ENCODE results near the gene C3orf80. TPM values are rescaled to one million over a fixed set of nuclear protein-coding genes. Genes with fewer than 3 reads are reported as not detected.
A peak's percentile ranks its signal among the peaks of the same experiment; 100 is the strongest.
"Not testable (repeated sequence)": the region's sequence is repeated elsewhere in the genome, so short reads cannot be mapped to it uniquely, and the experiment has no call there.

Gene C3orf80
- total RNA-seq, result 5.9 TPM

DNA sequence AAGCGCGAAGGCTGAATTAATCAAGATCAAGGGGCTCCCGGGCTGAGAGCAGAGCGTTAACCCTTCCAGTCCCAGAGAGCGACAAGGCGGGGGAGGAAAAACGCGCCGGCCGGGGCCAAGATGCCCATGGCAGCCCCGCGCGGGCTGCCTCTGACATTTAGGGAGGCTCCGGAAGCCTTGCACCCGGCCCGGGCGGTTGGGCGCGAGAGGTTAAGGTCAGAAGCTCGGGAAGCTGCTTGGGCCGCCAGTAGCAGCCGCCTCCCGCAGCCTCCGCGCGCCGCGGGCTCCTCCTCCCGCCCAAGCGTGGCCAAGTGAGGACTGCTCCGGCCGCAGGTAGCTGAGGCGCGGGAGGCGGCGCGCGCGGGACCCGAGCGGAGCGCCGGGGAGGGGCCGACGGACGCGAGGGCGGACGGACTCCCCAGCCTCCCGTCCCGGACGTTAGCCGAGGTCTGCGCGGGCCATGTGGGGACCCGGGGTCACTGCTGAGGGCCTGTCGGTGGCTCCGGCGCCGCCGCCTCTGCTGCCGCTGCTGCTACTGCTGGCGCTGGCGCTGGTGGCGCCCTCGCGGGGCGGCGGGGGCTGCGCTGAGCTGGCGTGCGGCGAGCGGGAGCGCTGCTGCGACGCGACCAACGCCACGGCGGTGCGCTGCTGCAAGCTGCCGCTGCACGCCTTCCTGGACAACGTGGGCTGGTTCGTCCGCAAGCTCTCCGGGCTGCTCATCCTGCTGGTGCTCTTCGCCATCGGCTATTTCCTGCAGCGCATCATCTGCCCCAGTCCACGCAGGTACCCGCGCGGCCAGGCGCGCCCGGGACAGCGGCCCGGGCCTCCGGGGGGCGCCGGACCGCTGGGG lies at the start of gene C3orf80:
C3orf80 (plus strand) TSS at position 247 of the 850 bp plus-strand sequence; CDS start at position 461, 214 bp downstream.
- ATAC-seq, result peak; percentile 83

DNA sequence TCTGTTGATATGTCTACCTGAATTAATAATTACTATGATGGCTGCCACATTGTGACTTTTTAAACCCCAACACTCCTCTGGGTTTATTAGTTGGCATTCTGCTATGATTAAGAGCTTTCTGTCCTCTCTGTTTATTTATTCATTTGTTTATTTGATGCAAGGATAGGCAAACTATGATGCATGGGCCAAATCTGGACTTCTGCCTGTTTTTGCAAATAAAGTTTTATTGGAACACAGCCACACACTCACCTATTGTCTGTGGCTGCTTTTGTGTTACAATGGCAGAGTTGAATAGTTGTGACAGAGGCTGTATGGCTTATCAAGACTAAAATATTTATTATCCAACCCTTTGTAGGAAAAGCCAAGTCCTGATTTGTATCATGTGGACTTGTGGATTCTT lies 48.3 kb upstream of the C3orf80 start:
- no peak for ATAC-seq

DNA sequence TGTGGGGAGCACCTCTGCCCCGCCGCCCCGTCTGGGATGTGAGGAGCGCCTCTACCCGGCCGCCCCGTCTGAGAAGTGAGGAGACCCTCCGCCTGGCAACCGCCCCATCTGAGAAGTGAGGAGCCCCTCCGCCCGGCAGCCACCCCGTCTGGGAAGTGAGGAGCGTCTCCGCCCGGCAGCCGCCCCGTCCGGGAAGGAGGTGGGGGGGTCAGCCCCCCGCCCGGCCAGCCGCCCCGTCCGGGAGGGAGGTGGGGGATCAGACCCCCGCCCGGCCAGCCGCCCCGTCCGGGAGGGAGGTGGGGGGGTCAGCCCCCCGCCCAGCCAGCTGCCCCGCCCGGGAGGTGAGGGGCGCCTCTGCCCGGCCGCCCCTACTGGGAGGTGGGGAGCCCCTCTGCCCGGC lies 46.6 kb upstream of the C3orf80 start:
- ATAC-seq, result not testable (repeated sequence)

DNA sequence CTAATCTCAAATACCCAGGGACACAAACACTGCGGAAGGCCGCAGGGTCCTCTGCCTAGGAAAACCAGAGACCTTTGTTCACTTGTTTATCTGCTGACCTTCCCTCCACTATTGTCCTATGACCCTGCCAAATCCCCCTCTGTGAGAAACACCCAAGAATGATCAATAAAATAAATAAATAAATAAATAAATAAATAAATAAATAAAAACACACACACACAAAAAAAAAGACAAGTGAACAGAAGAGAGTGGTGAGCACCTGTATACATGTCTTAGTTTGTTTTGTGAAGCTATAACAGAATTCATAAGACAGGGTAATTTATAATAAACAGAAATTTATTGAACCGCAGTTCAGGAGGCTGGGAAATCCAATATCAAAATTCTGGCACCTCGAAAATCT lies 45.8 kb upstream of the C3orf80 start:
- not testable (repeated sequence) for ATAC-seq

DNA sequence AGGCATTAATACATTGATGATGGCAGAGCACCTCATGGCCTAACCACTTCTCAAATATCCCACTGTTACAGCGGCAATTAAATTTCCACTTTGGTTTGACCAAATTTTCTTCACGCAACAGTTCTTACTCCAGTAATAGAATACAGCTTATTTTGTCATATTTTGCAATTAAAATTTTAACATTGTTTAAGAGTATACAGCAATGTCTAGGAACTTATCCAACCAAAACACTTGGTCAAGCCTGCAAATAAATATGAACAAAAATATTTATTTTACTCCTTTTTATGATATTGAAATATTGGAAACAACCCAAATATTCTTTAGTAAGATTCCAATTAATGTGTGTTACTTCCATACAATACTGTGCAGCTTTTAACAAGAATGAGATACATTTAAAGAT lies 45.3 kb upstream of the C3orf80 start:
- no peak for ATAC-seq

DNA sequence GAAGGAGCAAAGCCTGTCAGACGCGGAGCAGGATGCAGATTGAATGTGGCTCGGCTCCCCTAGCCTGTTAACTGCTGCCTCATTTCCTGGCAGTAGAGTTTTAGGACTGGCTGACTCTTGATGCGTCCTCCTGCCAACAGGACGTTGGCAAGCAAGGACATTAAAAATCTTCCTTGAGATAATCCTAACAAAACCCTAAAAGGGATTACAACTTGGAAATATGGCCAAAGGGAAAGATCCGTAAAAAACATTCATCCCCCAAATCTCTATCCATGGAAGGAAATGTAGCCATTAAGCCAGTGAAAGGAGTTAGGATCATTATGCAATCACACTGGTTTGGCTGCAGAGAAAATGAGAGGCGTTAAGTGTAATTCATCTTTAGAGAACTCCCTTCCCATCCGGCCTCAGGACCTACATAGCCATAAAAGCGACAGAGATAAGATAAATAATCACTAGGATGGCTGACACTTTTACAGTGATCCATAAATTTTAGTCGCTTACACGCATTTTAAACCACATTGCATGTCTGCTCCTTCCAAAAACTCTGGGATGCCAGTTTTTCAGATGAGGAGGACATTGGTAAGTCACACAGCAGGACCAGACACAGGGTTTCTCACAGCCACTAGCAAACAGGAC lies 44.5 kb upstream of the C3orf80 start:
- ATAC-seq, result no peak

DNA sequence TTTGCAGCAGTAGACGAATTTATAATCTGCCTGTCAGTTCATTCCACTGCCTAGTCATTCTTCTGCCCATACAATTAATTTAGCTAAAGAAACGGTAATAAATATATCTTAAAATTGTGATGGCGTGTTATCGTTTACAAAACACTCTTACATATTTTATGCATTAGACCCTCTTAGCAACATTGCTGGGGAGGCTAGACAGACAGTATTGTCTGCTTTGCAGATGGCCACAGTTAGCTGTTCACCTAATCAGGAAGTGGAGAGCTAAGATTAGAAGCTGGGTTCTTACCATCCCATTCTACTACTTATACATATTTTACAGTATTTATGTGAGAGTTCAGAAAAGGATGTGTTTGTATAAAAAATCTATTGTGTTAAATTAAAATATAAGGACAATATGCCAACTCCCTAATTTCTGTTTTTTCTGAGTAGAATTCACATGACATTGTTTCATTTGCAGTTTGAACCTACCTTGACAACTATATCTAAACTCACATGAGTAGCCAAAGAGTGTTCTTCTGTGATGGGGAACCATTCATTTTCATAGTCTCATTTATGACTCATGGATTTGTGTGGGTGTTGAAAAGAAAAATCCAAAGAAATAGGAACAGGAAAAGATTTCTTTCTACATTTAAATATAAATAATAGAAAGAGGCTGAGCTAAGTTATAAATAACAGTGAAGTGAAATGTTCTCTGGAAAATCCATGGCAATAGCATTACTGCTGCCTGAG lies 41.7 kb upstream of the C3orf80 start:
- no peak for ATAC-seq

DNA sequence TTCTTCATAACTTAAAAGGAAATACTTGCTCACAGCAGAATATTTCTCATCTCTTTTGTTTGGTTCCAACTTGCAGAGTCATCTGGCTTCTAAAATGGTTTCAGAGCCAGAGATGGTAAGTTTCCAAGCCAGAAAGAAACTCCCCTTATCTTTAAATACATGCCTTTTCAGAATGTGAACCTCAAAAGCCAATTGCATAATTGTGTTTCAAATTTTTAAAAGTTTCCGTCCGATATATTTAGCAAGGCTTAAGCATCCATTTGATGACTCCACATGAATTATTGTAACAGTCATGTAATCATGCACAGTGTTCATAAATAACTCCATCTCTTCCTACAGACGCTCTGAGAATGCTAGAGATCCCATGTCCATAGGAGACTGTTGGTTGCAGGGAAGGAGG lies 40.6 kb upstream of the C3orf80 start:
- no peak for ATAC-seq

DNA sequence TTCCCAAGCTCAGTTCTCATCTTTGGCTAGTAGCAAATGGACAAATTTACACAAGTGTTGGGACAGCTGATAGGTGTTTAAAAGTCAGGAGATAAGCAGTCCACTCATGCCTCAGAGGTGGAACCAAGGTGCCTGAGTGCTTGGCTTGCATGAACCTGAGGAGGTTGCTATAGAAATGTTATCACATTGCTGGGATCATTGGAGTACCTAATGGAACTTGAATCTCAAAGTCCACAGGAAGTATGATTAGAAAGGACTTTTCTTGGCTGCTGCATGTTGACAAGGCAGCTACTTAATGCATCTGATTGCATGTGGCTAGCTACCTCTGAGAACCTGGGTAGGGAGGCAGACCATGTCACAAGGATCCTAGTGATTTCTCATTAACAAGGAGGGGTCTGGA lies 39.5 kb upstream of the C3orf80 start:
- ATAC-seq, result no peak

DNA sequence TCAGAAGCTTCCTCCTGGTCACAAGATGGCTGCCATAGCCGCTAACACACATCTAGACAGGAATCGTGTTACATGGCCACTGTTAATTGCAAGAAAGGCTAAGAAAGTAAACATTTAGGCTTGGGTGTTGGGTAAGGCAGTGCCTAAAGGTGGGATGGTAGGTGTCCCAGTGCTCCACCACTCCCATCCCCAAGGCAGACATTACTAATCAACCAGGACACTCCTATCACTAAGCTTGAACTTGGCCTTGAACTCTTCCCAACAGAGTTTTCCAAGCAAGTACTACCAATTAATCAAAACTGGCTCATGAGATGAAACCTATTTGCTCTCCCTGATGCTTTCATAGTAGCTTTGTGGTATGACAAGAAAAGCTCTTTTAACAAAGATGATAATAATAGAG lies 37.9 kb upstream of the C3orf80 start:
- ATAC-seq, result no peak

DNA sequence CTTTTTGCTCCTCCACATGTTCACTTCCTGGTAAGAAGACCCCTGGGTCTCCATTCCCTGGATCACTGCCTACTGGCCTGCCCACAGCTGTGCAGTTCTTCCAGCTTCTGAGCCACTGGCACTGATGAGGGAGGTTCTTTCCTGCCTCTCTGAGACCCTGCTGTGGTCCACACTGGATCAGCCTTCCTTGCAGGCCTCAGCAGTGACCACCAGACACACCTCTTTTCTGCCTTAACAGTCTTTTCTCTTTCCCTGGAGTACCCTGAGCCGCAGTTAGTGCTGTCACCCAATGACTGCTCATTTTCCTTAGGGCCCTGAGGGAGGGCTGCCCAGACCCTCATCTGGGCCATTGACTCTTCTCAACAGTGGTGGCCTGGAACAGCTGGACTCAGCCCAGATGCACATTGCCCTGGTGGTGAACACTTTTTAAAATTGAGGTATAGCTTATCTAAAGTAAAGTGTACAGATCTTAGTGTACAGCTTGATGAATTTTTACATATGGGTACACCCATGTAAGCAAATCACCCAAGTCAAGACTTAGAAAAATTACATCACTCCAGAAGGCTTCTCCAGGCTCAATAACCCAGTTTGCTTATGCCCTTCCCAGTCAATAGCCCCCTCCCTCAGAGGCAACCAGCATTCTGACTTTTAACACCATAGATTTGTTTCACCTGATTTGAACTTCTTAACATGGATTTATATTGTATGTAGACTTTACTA lies 32.8 kb upstream of the C3orf80 start:
- no peak for ATAC-seq

DNA sequence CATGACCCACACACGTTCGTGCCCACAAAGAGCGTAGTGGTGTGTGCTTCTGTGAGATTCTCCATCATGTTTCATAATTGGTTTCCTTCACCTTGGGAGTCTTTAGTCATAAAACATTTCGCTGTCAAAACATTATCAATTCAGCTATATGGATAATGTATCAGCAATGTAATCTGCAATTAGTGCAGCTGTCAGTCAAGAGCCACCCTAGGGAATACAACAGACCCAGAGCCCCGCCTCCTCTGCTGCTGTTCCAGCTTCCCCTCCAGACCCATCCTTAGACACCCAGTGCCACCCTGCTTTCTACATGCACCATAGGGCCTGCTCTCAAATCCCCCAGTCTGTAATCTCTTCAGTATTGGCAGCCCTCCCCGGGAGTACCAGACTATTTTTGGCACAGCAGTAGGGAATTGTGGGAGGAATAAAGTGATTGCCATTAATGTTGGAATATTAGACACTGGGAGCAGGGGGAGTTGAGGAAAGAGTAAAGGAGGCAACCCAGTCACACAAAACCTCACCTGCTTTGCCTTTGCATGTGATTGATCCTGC lies 31.5 kb upstream of the C3orf80 start:
- ATAC-seq, result no peak

DNA sequence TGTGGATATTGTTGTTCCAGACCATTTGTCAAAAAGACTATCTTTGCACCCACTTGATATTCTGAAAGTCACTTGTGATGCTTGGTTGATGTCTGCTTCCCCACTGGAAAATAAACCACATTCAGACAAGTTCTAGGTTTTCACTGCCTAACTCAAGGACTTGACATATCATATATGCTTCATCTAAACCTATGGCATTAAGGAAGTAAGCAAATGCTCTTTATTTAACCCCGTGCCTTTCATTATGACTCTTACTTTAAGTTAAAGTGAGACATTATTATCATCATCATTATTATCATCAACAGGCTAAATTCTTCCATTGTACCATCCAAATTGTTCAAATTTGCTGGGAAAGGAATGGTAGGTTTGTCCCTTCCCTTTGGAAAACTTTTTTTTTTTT lies 30.8 kb upstream of the C3orf80 start:
- no peak for ATAC-seq

DNA sequence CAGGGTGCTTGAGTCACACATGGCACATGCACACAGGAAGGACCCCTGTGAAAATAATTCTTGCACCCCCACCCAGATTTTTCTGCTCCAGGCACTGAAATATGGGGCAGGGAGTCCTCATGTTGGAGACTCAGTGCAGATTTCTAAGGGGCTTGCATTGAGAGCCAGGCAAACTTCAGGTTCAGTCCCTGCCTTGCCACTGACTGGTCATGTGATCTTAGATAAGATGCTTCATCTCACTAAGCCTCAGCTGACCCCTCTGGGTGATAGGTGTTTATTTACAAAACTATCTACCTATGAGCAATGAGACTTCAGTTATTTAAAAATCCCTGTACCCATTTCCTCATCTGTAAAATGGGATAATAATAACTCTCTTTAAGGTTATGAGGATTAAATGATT lies 30.1 kb upstream of the C3orf80 start:
- ATAC-seq, result no peak

DNA sequence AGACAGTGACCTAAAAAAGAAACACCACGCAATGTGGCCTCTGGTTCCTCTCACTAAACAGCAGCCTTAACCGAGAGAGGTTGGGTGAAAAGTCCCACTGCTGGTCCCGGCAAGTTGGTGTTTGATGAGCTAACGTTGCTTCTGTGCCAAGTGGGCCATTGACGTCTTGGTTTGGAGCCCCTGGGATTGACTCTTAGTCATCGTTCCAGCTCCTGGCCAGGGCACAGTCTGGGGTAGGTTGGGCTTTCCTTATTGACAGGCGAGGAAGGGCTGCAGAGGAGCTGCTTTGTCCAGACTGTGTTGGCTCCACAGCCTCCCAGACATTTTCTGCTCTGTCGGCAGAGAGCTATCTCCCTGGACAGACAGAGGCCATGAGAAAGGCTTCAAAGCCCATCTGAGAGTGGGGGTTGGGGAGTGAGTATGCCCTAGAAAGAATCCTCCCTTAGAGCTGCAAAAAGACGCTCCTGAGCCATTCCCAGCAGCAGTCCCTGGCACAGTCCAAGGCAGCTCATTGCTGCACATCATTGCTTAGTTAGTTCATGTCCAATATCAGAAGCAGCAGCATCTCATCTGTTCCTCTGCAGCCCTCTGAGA lies 28.6 kb upstream of the C3orf80 start:
- no peak for ATAC-seq

DNA sequence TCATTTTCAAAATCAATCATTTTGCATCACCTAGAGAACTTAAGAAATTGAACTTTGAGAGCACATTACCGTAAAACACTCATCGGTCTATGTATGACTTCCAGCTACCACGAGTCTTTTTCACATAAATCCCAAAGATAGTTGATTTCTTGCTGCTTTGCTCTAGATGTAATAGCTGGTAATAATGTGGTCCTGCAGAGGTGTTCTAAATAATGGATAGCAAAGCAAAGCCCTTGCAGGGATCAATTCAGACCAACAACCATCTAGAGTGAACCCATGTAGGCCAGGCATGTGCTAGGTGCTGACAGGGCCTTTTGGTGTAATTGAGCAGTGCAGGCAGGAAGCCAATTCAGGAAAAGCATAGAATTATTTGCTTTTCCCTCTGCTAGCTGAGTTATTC lies 26.1 kb upstream of the C3orf80 start:
- ATAC-seq, result no peak

DNA sequence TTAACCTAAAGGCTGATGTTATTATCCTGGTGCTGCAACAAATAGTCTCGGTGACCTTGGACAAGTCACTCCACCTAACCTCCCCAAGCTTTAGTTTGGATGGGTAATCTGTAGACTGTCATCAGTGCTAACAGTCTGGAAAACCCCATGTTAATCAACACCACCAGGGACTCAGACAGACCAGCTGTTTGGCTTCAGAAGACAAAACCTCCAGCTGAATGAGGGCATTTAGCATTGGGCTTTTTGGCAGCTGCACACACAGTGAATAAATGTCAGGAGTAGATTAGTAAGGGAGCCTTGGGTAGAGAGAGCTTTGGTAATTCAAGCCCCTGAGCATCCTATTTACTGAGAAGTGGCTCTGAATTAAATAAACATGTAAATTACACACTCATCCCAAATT lies 24.9 kb upstream of the C3orf80 start:
- no peak for ATAC-seq

DNA sequence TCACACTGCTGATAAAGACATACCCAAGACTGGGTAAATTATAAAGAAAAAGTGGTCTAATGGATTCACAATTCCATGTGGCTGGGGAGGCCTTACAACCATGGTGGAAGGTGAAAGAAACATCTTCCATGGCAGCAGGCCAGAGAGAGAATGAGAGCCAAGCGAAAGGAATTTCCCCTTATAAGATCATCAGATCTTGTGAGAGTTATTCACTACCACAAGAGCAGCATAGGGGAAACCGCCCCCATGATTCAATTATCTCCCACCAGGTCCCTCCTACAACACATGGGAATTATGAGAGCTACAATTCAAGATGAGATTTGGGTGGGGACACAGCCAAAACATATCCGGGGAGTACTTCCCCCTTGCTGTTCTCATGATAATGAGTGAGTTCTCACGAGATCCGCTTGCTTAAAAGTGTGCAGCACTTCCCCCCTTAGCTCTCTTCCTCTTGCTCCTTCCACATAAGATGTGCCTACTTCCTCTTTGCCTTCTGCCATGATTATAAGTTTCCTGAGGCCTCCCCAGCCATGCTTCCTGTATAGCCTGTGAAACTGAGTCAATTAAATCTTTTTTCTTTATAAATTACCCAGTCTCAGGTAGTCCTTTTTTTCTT lies 20.7 kb upstream of the C3orf80 start:
- not testable (repeated sequence) for ATAC-seq

DNA sequence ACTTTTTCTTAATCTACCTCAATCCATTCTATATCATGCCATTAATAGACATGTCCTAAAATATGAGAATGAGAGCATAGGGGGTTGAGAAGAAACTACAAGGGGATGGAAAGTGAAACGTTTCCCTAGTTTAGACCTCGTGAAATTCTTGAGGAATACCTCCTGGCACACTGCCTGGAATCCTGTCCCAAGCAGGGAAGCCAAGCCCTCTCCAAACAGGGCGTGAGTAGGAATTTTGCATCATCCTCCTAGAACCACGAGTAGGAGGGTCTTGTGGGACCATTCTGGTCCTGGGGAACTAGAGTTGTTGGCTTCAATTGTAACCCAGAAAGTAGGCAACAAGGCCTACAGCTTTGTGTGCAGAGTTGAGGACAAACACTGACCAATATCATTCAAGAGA lies 19.6 kb upstream of the C3orf80 start:
- ATAC-seq, result no peak

DNA sequence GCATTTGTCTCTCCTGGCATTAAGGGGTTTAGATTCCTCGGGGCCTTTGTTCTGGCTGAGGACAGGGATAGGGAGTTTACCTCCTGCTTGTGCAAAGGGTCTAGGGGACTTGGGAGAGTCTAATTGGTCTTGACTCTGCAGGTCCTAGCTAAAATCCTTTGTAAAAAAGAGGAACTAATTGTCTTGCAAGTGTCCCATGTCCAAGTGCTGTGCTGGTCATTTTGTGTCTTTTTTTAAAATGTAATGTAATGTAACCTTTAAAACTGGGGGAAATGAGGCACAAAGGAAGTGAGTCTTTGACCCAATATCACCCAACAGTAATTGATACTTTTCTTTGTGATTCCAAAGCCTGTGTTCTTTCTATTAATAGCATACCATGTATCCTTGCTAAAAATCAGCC lies 14.9 kb upstream of the C3orf80 start:
- ATAC-seq, result no peak

DNA sequence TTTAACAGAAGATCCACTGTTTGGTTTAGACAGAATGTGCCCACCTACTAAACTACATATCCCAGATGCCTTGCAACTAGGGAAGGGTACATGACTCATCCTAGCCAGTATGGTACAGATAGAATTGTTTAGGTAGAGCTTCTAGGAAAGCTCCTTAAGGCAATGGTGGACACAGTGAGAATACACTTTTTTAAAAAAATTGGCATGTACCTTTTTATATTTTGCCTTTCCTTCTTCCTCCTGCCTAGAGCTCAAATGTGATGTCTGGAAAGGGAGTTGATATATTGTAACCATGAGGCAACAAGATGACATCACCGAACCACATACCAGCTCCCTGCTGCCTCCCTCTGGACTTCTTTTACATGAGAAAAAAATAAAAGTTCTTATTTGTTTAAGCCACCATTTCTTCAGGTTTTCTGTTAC lies 14.4 kb upstream of the C3orf80 start:
- ATAC-seq, result peak; percentile 75

DNA sequence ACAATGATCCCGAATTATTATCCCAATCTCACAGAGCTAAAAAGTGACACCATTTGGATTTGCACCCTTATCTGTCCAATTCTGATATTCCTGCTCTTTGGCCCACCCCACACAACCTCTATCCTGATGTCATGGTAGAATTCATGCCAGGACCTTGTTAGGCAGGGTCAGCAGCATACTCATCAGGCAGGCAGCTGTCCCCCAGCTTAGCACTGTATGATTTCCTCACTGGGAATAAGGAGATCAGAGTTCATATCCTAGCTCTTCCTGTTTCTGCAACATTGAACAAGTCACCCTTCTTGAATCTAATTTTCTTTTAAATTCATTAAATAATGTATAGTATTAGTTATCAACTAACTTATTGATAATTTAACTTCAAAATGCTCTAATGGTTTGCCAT lies 12.0 kb upstream of the C3orf80 start:
- ATAC-seq, result no peak

All from esophagus mucosa (tissue), 1 donor.